GM19438 (cell line): ENCODE data around the gene XRCC6.
"Not testable (repeated sequence)": the region's sequence is repeated elsewhere in the genome, so short reads cannot be mapped to it uniquely, and the experiment has no call there.

ENCODE experiments used
- ATAC-seq: cut with Tn5 transposase; IDR thresholded peaks from one replicate; pipeline ENCODE4 v1.9.1; 2021; ENCODE audit warnings: low read depth; ENCODE audit not compliant: unreplicated experiment

XRCC6 gene

DNA sequence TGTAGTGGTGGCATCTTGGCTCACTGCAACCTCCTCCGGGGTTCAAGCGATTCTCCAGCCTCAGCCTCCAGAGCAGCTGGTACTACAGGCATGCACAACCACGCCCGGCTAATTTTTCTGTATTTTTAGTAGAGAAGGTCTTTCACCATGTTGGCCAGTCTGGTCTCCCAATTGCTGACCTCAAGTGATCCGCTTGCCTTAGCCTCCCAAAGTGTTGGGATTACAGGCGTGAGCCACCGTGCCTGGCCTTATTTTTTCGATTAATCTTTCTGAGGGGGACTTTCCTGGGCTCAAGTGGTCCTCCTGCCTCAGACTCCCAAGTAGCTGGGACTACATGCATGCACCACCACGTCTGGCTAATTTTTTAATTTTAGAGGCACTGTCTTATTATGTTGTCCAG, 62.0 kb downstream of the XRCC6 start:
- ATAC-seq: no peak

GRCh38 chr22:41683616-41684015, 62.5 kb downstream of the XRCC6 start:
- ATAC-seq: no peak

- ATAC-seq: no peak
Measured at GRCh38 chr22:41684194-41684593, 63.1 kb downstream of the XRCC6 start.

GRCh38 chr22:41686890-41687289, 65.8 kb downstream of the XRCC6 start:
- ATAC-seq: not testable (repeated sequence)

DNA sequence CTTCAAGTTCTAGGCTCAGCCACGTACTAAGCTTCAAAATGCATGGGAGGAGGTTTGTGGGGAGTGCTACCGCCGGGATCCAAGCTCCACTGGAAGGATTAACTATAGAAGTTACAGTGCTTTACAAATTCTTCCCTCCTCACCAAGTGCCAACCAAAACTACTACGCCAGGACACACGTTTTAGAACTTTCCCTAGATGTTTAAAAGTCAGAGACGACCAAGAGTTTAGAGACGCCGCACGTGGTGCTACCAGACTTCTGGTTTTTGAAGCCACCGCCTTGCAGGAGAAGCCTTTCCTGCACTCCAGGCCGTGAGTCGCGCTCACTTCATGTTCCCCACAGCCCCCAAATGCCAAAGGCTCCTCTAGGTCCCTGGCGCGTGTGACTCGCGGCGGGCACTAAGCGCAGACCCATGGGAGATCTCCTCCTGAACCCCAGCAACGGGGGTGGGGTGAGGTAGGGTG, 66.8 kb downstream of the XRCC6 start:
- ATAC-seq: no peak

DNA sequence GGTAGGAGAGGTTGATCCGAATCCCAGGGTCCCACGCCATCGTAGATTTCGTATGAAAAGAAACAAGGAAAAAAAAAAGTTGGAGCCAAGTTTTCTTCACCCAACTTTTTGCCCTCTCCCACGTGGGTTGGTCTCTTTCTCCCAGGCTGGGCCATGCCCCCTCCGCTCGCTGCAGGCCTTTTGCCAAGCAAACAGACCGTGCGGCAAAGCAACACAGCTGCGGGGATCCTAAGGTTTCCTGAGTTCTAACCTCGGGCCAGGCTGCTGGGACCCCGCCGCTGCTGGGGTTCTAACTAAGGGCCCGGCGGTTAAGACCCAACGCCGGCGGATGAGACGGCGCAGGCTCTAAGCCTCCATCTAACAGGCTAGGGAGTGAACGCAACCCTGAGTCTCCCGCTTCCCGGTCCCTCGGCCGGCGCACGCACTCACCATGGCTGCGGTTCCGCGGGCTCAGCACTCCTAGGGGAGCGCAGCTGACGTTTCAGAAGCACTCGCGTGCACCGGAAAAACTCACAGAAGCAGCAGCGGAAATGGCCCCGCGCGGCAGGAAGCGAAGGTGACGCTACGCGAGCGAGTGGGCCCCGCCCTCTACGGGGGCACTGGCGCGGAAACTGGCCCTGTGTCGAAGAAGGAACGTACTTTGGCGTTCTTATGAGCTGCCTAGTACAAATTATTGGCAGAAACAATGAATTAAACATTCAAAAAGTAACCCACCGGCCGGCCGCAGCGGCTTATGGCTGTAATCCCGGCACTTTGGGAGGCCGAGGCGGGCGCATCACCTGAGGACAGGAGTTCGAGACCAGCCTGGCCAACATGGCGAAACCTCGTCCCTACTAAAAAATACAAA, 67.5 kb downstream of the XRCC6 start, which contains the start of gene SNU13:
Gene SNU13, minus strand, starts transcription at position 503 of the 847 bp plus-strand sequence. Its CDS starts 71 bp downstream, at position 432.
- ATAC-seq: peak; percentile 82

GRCh38 chr22:41690476-41690875, 69.4 kb downstream of the XRCC6 start:
- ATAC-seq: no peak

- no peak for ATAC-seq
Measured at GRCh38 chr22:41695211-41695610, 74.1 kb downstream of the XRCC6 start.

- no peak for ATAC-seq
Measured at GRCh38 chr22:41696703-41697102, 75.6 kb downstream of the XRCC6 start.

DNA sequence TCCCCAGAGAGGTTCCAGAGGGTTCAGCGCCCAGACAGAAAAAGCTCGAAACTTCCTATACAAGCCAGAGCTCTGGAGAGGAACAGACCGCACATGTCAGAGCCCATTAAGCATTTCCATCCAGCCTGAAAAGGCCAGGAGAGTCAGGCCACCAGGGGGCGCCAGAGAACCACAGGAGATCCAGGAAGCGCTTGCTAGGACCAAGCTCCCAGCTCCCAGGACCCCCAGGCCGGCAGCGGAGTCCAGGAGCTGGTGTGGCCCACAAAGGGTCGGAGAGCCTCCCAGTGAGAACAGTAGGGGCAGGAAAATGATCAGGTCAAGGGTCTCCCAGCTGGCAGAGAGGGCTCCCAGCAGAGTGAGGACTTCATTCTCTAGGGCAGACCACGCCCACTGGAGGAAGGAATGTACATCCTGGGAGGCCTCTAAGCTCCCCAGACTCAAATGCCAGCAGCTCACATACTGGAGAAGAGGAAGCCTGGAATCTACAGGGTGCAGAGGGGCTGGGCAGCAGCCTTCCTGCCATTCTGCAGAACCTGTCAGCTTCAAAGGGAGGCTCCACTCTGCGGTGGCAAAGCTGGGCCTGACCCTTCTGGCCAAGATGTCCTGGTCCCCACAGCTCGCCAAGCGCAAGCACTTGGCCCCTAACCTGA, 76.2 kb downstream of the XRCC6 start:
- no peak for ATAC-seq

DNA sequence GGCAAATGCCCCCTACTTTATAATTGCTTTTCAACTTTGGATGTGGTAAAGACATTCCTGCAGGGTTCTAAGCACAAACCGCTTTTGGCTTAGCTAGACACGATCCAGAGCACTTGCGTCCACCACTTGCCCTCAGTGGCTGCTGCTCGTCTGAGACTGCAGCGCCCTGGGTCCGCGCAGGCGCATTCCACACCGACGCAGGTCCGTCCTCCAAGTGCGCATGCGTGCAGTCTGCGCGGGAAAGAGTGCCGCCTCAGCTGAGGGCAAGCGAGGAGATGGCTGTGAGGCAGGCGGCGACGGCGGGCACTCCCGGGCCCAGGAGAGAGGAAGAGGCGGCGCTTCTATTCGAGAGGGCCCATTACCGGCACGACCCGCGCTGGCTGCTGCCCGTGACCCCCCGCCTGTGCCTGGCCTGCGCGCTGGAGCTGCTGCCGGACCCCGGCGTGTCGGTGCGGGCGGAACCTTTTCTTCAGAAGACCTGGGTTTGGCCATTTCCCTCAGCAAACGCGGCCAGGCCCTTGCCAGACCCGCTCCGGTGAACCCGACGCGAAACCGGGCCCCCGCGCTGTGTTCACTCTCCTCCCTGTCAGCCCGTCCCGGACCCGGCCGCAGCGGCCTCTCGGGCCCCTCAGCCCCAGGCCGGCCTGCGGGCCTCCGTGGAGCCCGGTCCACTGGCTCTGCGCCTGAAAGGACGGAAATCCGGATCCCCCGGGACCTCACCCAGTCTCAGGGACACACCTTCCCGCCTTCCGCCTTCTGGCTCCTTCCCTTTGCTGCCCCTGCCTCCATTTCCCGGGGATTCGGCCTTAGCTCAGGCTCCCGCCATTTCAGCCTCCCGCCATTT, 78.4 kb downstream of the XRCC6 start, which contains the start of gene MEI1:
Gene MEI1, plus strand, starts transcription at position 240 of the 844 bp plus-strand sequence. Its CDS starts 36 bp downstream, at position 276.
- ATAC-seq: no peak

DNA sequence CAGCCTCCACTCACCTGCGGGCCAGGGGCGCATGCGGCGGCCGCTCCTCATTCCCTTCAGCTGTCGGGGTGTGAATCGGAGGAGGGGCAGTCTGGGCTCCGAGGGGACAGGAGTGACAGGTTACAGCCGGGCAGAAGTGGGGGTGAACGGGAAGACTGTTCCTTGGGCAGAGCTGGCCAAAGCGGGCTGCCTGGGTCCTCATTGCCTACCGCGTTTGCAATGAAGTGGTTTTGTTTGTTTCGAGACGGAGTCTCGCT, 78.9 kb downstream of the XRCC6 start:
- no peak for ATAC-seq

GRCh38 chr22:41702763-41703162, 81.7 kb downstream of the XRCC6 start:
- no peak for ATAC-seq

DNA sequence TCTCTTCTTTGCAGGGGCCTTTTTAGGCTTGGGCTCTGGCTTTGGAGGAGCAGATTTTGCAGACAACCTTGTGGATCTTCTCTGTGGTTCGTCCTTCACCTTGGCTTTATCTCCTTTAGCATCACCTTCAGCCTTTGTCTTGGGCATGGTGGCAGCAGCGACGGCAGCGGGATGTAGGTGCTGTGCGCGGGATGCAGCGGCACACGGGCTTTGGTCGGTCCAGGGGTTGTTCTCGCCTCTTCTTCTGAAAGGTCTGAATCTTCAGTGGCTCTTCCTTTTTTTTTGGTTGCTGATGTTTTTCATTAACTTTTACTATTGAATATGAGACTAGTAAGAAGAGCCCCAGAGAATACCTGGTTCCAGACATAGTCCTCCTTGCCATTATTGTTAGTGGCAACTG, 88.2 kb downstream of the XRCC6 start:
- no peak for ATAC-seq

DNA sequence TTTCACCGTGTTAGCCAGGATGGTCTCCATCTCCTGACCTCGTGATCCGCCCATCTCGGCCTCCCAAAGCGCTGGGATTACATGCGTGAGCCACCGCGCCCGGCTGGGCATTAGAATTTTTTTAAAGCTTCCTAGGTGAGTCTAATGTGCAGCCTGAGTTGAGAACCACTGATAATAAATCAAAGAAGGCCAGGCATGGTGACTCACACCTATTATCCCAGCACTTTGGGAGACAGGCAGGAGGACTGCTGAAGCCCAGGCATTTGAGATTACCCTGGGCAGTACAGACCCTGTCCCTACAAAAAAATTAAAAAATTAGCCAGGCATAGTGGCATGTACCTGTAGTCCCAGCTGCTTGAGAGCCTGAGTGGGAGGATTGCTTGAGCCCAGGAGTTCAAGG, 91.9 kb downstream of the XRCC6 start:
- ATAC-seq: no peak
